ENCODE data around the gene FAM171A2. TPM values are rescaled to one million over a fixed set of nuclear protein-coding genes. Genes with fewer than 3 reads are reported as not detected.

FAM171A2 gene
- total and polyA plus RNA-seq, 12 donors, result 0.13 to 5.4 (median 2.3) TPM

DNA sequence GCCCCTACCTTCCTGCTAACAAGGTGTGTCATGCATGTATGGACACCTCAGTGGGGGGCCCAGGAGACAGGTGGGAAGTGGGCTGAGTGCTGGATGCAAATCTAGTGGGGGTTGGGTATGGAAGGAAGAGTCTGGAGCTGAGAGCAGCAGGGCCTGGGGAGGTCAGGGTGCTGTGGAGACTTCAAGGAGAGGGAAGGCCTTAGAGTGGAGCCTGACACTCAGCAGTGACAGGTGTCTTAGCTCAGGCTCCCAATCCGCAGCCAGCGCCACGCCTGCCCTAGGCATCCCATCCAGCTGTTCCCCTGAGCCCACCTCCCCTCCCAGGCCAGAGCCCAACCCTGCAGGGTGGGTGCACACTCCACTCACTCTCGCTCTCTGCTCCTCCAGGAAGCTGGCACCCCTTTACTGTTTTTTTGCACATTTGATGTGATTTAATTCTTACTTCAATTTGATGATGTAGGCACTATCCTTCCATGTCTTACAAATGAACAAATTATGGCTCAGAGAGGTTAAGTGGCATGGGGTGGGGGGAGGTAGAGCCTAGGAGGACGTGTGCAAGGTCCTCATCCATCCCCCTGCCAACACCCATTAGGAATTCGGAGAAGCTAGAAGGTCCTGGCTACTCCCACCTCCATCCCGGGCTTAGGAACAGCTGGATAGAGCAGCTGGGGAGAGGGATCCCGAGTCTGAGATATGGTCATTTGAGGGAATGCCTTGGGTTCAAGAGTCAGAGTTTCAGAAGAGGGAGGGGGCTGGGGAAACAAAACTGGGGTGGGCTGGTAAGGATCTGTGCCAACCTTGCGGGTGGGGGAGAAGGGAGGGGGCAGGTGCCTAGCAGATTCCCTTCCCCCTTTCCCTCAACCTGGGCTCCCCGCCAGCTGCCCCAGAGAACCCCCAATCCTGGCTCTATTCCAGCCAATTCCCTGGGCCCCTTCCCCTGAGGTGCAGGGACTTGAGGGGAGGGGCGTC is 2.1 kb downstream of the FAM171A2 start:
- Histone ChIP-seq H3K27me3 (no peaks in the 10 kb centered on the region), H3K36me3 (replicated peaks in 1 of 2) (no peaks in the 10 kb centered on the region), H3K4me1 (replicated peaks in 1 of 2) (peaks cover 5 to 10% of the 10 kb centered on the region in 2 donors), H3K9me3 (replicated peaks in 1 of 3) (no peaks in the 10 kb centered on the region), H3K4me3 (no peak overlapping the region), H3K27ac (no peak overlapping the region)
- TF ChIP-seq POLR2A (IDR thresholded peaks at IDR 0.05), result no peak
- TF ChIP-seq, protein P1, sequence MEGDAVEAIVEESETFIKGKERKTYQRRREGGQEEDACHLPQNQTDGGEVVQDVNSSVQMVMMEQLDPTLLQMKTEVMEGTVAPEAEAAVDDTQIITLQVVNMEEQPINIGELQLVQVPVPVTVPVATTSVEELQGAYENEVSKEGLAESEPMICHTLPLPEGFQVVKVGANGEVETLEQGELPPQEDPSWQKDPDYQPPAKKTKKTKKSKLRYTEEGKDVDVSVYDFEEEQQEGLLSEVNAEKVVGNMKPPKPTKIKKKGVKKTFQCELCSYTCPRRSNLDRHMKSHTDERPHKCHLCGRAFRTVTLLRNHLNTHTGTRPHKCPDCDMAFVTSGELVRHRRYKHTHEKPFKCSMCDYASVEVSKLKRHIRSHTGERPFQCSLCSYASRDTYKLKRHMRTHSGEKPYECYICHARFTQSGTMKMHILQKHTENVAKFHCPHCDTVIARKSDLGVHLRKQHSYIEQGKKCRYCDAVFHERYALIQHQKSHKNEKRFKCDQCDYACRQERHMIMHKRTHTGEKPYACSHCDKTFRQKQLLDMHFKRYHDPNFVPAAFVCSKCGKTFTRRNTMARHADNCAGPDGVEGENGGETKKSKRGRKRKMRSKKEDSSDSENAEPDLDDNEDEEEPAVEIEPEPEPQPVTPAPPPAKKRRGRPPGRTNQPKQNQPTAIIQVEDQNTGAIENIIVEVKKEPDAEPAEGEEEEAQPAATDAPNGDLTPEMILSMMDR (IDR thresholded peaks at IDR 0.05), result no peak
- intact Hi-C loops (cut with DNase I), result no loop called here
- whole genome bisulfite sequencing, 4 donors, result 60 to 65% (median 64%) methylated on average over 9 to 11 of the region's 11 CpGs
- DNase-seq, result no peak

GRCh38 chr17:44360826-44361225 is 2.8 kb downstream of the FAM171A2 start:
- intact Hi-C loops (cut with DNase I), result no loop called here
- H3K9me3 ChIP-seq (replicated peaks in 1 of 3), result no peaks in the 10 kb centered on the region
- no peaks in the 10 kb centered on the region for H3K36me3 ChIP-seq (replicated peaks in 1 of 2)
- DNase-seq, result peak in 3 of 7 donors; percentile 43 to 83 (median 46)
- H3K4me1 ChIP-seq (replicated peaks in 1 of 2), result peaks cover 5 to 10% of the 10 kb centered on the region in 2 donors
- TF ChIP-seq, protein P1 (IDR thresholded peaks at IDR 0.05), result no peak
- no peak for TF ChIP-seq POLR2A (IDR thresholded peaks at IDR 0.05)
- H3K27me3 ChIP-seq, result no peaks in the 10 kb centered on the region
- H3K27ac ChIP-seq, result no peak overlapping the region
- 34 to 49% (median 42%) methylated on average over 5 of the region's 5 CpGs for WGBS, 4 donors
- no peak overlapping the region for H3K4me3 ChIP-seq

DNA sequence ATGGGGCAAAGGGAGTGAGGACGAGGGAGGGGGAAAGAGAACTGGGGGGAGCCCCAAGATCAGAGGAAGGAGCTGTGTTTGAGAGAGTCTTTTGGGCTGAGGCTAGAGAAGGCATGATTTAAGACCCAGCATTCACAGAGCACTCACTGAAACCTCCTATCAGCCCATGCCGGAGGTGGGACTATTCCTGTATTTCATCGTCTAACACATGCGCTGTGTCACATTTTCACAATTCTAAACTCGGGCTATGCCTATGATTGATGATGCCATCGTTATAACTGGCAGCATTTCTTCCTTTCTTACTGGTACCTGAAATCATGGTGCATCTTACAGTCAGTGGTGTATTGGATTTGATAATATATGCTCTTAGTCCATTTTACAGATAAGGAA is 3.5 kb downstream of the FAM171A2 start:
- DNase-seq, result no peak
- H3K27me3 ChIP-seq, result no peaks in the 10 kb centered on the region
- intact Hi-C loops (cut with DNase I), result no loop called here
- H3K9me3 ChIP-seq (replicated peaks in 1 of 3), result no peaks in the 10 kb centered on the region
- peaks cover 5 to 10% of the 10 kb centered on the region in 2 donors for H3K4me1 ChIP-seq (replicated peaks in 1 of 2)
- 44 to 56% (median 49%) methylated on average over 6 of the region's 6 CpGs for WGBS, 4 donors
- no peak overlapping the region for H3K4me3 ChIP-seq
- no peaks in the 10 kb centered on the region for H3K36me3 ChIP-seq (replicated peaks in 1 of 2)
- TF ChIP-seq, protein P1 (IDR thresholded peaks at IDR 0.05), result no peak
- no peak for TF ChIP-seq POLR2A (IDR thresholded peaks at IDR 0.05)
- no peak overlapping the region for H3K27ac ChIP-seq

DNA sequence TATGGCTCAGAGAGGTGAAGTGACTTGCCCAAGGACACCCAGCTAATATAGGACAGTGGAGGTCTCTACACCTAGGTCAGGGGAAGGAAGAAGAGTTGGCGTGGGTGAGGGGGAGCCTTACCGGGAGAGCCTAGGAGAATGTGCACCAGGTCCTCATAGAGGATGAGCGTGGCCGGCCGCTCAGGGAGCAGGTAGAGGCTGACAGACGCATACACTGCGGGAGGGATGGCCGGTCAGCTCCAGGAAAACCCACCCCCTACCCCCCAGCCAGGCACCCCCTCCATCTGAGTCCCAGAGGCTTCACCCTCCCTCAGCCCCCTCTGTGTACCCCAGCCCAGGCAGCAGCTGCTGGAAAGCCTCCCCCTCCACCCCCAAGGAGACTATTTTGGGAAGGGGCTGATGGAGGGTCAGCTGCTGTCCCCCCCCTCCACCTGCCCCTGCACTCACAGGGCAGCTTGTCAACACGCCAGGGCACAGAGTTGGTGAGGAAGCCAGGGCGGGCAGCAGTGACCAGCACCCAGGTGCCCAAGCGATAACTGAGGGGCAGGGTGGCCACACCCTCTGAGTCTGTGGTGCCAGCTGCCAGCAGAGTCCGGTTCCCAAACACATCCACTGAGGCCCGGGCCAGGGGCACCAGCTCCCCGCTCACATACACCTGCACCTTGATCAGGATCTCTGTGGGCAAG is 4.1 kb downstream of the FAM171A2 start:
- 69 to 83% (median 78%) methylated on average over 3 to 14 of the region's 14 CpGs for WGBS, 4 donors
- TF ChIP-seq POLR2A (IDR thresholded peaks at IDR 0.05), result no peak
- TF ChIP-seq, protein P1 (IDR thresholded peaks at IDR 0.05), result no peak
- intact Hi-C loops (cut with DNase I), result no loop called here
- DNase-seq, result no peak
- Histone ChIP-seq H3K27ac (no peak overlapping the region), H3K36me3 (replicated peaks in 1 of 2) (no peaks in the 10 kb centered on the region), H3K27me3 (no peaks in the 10 kb centered on the region), H3K4me1 (replicated peaks in 1 of 2) (peaks cover 5 to 10% of the 10 kb centered on the region in 2 donors), H3K9me3 (replicated peaks in 1 of 3) (no peaks in the 10 kb centered on the region), H3K4me3 (no peak overlapping the region)
